A549 (cell line): ENCODE results near the gene TMEM266. TPM values are rescaled to one million over a fixed set of nuclear protein-coding genes. Genes with fewer than 3 reads are reported as not detected.

Experiments
- ATAC-seq, 2 experiments: fragments of 200-7000 bp in 1 of 2; fragments of >200 bp in 1 of 2; cut with Nextera tagmentation in 1 of 2; cut with Tn5 transposase in 1 of 2; 3 replicates each; pipeline versions ENCODE4 v1.8.0 to v1.9.1; 2018 to 2020; ENCODE audit warnings: mild to moderate bottlenecking in 1 of 2, moderate library complexity in 1 of 2
- CTCF ChIA-PET: fragments of 300-600 bp; sonication (Branson Sonifier 250); formaldehyde crosslinking; extraction: SDS; loops from one replicate; lab custom pipeline; 2021; ENCODE audit warnings: antibody characterized with exemption, inconsistent platforms; lab: Yijun Ruan, JAX
- POLR2A ChIA-PET: fragments of 350-600 bp; formaldehyde crosslinking; extraction: SDS; loops from one replicate; lab custom pipeline; 2021; ENCODE audit warnings: antibody characterized with exemption, inconsistent platforms; lab: Yijun Ruan, JAX
- DNase-seq, 2 experiments: peaks; one replicate each; pipeline versions ENCODE4 v3.0.0 to v3.0.0-alpha.2; 2011 to 2016; ENCODE audit warnings: low read depth in 1 of 2, low spot score in 1 of 2
- FAIRE-seq: peaks from 2 replicates; lab custom pipeline; 2011; peaks lifted over from hg19 to GRCh38; lab: Jason Lieb, UNC
- H3K27ac ChIP-seq, 2 experiments: fragments of >200 bp; sonication (Bioruptor Twin); formaldehyde crosslinking; 3 replicates each; pipeline ENCODE4 v1.5.1; 2016 to 2017
- H3K4me1 ChIP-seq: fragments of >200 bp; sonication (Bioruptor Twin); formaldehyde crosslinking; 3 replicates; pipeline ENCODE4 v1.6.1; 2016
- H3K4me2 ChIP-seq: fragments of >200 bp; sonication (Bioruptor Twin); formaldehyde crosslinking; 3 replicates; pipeline ENCODE4 v1.6.1; 2016
- H3K4me3 ChIP-seq: fragments of >200 bp; sonication (Bioruptor Twin); formaldehyde crosslinking; 3 replicates; pipeline ENCODE4 v1.5.1; 2016
- H3K9me3 ChIP-seq: fragments of >200 bp; sonication (Bioruptor Twin); formaldehyde crosslinking; 3 replicates; pipeline ENCODE4 v1.6.1; 2016
- CBX2 ChIP-seq: fragments of 200-600 bp; sonication (generic); IDR thresholded peaks from 2 replicates; pipeline ENCODE4 v1.6.1; 2016; ENCODE audit warnings: low read depth, mild to moderate bottlenecking, borderline replicate concordance
- CBX8 ChIP-seq: fragments of 200-600 bp; sonication (generic); IDR thresholded peaks from 2 replicates; pipeline ENCODE4 v1.6.1; 2016
- CEBPB ChIP-seq, 2 experiments: fragments of >200 bp in 1 of 2; sonication (Bioruptor Twin) in 1 of 2; formaldehyde crosslinking in 1 of 2; IDR thresholded peaks; 2 replicates each; pipeline ENCODE4 v1.6.1; 2012 to 2016
- CHD4 ChIP-seq: fragments of 200-600 bp; sonication (generic); IDR thresholded peaks from 2 replicates; pipeline ENCODE4 v1.6.1; 2016; ENCODE audit warnings: antibody characterized with exemption, mild to moderate bottlenecking, borderline replicate concordance
- EHF ChIP-seq: fragments of 250-450 bp; sonication (Bioruptor Pico); IDR thresholded peaks from 2 replicates; pipeline ENCODE4 v1.5.0; 2020; ENCODE audit warnings: mild to moderate bottlenecking
- EHMT2 ChIP-seq: fragments of 200-600 bp; sonication (generic); IDR thresholded peaks from 2 replicates; pipeline ENCODE4 v1.6.1; 2016; ENCODE audit warnings: antibody characterized with exemption, low read depth, mild to moderate bottlenecking, moderate library complexity
- ELK1 ChIP-seq: fragments of 150-350 bp; IDR thresholded peaks from 2 replicates; pipeline ENCODE4 v1.6.1; 2014; ENCODE audit warnings: low read depth, mild to moderate bottlenecking, low read length
- ESRRA ChIP-seq: fragments of 150-350 bp; IDR thresholded peaks from 2 replicates; pipeline ENCODE4 v1.6.1; 2014; ENCODE audit warnings: mild to moderate bottlenecking, low read length, borderline replicate concordance
- FOSL2 ChIP-seq, 2 experiments: fragments of 450-650 bp in 1 of 2; fragments of >200 bp in 1 of 2; sonication (Bioruptor Twin) in 1 of 2; formaldehyde crosslinking; IDR thresholded peaks; 2 replicates each; pipeline versions ENCODE4 v1.5.0 to v1.6.1; 2016 to 2020; ENCODE audit warnings: mild to moderate bottlenecking in 1 of 2, moderate library complexity in 1 of 2
- GATA3 ChIP-seq: IDR thresholded peaks from 2 replicates; pipeline ENCODE4 v1.6.1; 2012; ENCODE audit warnings: borderline replicate concordance
- HES2 ChIP-seq: fragments of >200 bp; sonication (Bioruptor Twin); formaldehyde crosslinking; IDR thresholded peaks from 2 replicates; pipeline ENCODE4 v1.6.1; 2016
- HOXB13 ChIP-seq: fragments of 250-450 bp; sonication (Bioruptor Pico); IDR thresholded peaks from 2 replicates; pipeline ENCODE4 v1.5.0; 2020; ENCODE audit warnings: low read depth, mild to moderate bottlenecking, moderate library complexity
- HOXB5 ChIP-seq: fragments of 250-450 bp; sonication (Bioruptor Pico); IDR thresholded peaks from 2 replicates; pipeline ENCODE4 v1.5.0; 2020; ENCODE audit warnings: mild to moderate bottlenecking, moderate library complexity
- KDM5A ChIP-seq: fragments of 200-600 bp; sonication (generic); IDR thresholded peaks from 2 replicates; pipeline ENCODE4 v1.6.1; 2016; ENCODE audit warnings: antibody characterized with exemption, mild to moderate bottlenecking
- MAFK ChIP-seq: fragments of 450-650 bp; IDR thresholded peaks from 2 replicates; pipeline ENCODE4 v1.6.1; 2014; ENCODE audit not compliant: partially characterized antibody
- MAX ChIP-seq: IDR thresholded peaks from 2 replicates; pipeline ENCODE4 v1.6.1; 2012
- MYC ChIP-seq: IDR thresholded peaks from 2 replicates; pipeline ENCODE4 v1.6.1; 2012; ENCODE audit warnings: mild to moderate bottlenecking, inconsistent platforms, low read length, improper control_type of control experiment, borderline replicate concordance
- NFE2L2 ChIP-seq: fragments of 150-350 bp; conservative IDR thresholded peaks from 2 replicates; pipeline ENCODE4 v1.6.1; 2014; ENCODE audit warnings: low read length
- NR3C1 ChIP-seq: fragments of >200 bp; sonication (Bioruptor Twin); formaldehyde crosslinking; IDR thresholded peaks from 3 replicates; pipeline ENCODE4 v1.6.1; 2017
- RAD21 ChIP-seq, 2 experiments: fragments of >200 bp in 1 of 2; sonication (Bioruptor Twin) in 1 of 2; formaldehyde crosslinking in 1 of 2; IDR thresholded peaks in 1 of 2; conservative IDR thresholded peaks in 1 of 2; 2 replicates in 1 of 2; 3 replicates in 1 of 2; pipeline ENCODE4 v1.6.1; 2012 to 2018; ENCODE audit warnings: inconsistent platforms in 1 of 2
- REST ChIP-seq: fragments of 200-600 bp; sonication (generic); IDR thresholded peaks from 2 replicates; pipeline ENCODE4 v1.6.1; 2016; ENCODE audit warnings: antibody characterized with exemption, mild to moderate bottlenecking, moderate library complexity
- RNF2 ChIP-seq: fragments of 200-600 bp; sonication (generic); IDR thresholded peaks from 2 replicates; pipeline ENCODE4 v1.6.1; 2016; ENCODE audit warnings: low read depth, mild to moderate bottlenecking, antibody characterized with exemption, moderate library complexity, borderline replicate concordance
- SMC3 ChIP-seq: fragments of >200 bp; sonication (Bioruptor Twin); formaldehyde crosslinking; IDR thresholded peaks from 3 replicates; pipeline ENCODE4 v1.6.1; 2018; ENCODE audit warnings: inconsistent platforms
- USF2 ChIP-seq: fragments of 450-650 bp; IDR thresholded peaks from 2 replicates; pipeline ENCODE4 v1.6.1; 2014; ENCODE audit warnings: antibody characterized with exemption
- WGBS: methylation state at CpG from one replicate; pipeline ENCODE4 v1.1.6; 2017; ENCODE audit errors: missing lambda C conversion rate; 5-methylcytosine and 5-hydroxymethylcytosine counted together
- polyA plus RNA-seq, 4 experiments: library from polyadenylated mRNA; depleted of rRNA in 3 of 4; stranded (reverse); fragments of >200 nt; fragmentation: RNase III in 1 of 4; extraction: RNeasy Plus Mini Kit Qiagen cat#74134 plus additional on column Dnase treatment in 1 of 4; gene quantifications; 2 replicates in 3 of 4; 3 replicates in 1 of 4; pipeline ENCODE4 v1.2.3, GENCODE V29; 2011 to 2017

Gene TMEM266
- polyA plus RNA-seq, 2 of the 4 experiments (the other 2 are of a cell fraction) = 0.06 to 0.08 TPM

- no peak for TF ChIP-seq MAX
- POLR2A ChIA-PET = no interaction called here
- DNase-seq (no peak), ATAC-seq (no peak), FAIRE-seq (no peak)
- Histone ChIP-seq H3K4me2 (no peak overlapping the region), H3K4me3 (no peak overlapping the region), H3K27ac (no peak overlapping the region), H3K9me3 (no peaks in the 10 kb centered on the region), H3K4me1 (peaks cover 11% of the 10 kb centered on the region; the same call in 2 of the 3 replicates)
- CTCF ChIA-PET = interaction anchor here (0.8 to 5.5 kb wide), 8 partner anchors 9 to 692 kb away, joined by 3 to 34 read pairs (median 4); no protein-coding TSS in a partner anchor
- whole genome bisulfite sequencing = 65% methylated on average over 5 of the region's 5 CpGs
Measured at GRCh38 chr15:76174654-76175053, 114.9 kb downstream of the TMEM266 start.

GRCh38 chr15:76175442-76175841 lies 115.7 kb downstream of the TMEM266 start:
- Histone ChIP-seq H3K4me2 (no peak overlapping the region), H3K27ac (no peak overlapping the region), H3K4me1 (peaks cover 11% of the 10 kb centered on the region; the same call in 2 of the 3 replicates), H3K9me3 (no peaks in the 10 kb centered on the region), H3K4me3 (no peak overlapping the region)
- POLR2A ChIA-PET = no interaction called here
- no peak for TF ChIP-seq EHF (CRISPR knock-in tag)
- TF ChIP-seq ESRRA = no peak
- TF ChIP-seq REST = no peak
- TF ChIP-seq KDM5A = no peak
- no peak for TF ChIP-seq CBX8
- TF ChIP-seq MAFK = no peak
- TF ChIP-seq GATA3 = no peak
- no peak for TF ChIP-seq HOXB5
- TF ChIP-seq ELK1 = no peak
- TF ChIP-seq CHD4 = no peak
- TF ChIP-seq USF2 = no peak
- no peak for TF ChIP-seq CEBPB (IDR thresholded peaks at IDR 0.05)
- TF ChIP-seq MYC = no peak
- no peak for TF ChIP-seq CBX2
- no peak for TF ChIP-seq RNF2
- ATAC-seq = no peak
- DNase-seq = no peak
- CTCF ChIA-PET = interaction anchor here (0.5 to 5.5 kb wide), 8 partner anchors 9 to 638 kb away, joined by 3 to 34 read pairs (median 4); no protein-coding TSS in a partner anchor
- FAIRE-seq = no peak
- 65% methylated on average over 8 of the region's 8 CpGs for WGBS

- WGBS = 75% methylated on average over 5 of the region's 10 CpGs
- ATAC-seq = no peak
- TF ChIP-seq MAFK = no peak
- TF ChIP-seq FOSL2 (IDR thresholded peaks at IDR 0.05) = no peak
- no peak for TF ChIP-seq FOSL2 (CRISPR knock-in tag; IDR thresholded peaks at IDR 0.05)
- TF ChIP-seq NFE2L2 = no peak
- no peak for TF ChIP-seq KDM5A
- no peak for TF ChIP-seq HOXB13
- TF ChIP-seq GATA3 = no peak
- TF ChIP-seq HES2 = no peak
- TF ChIP-seq CBX8 = no peak
- TF ChIP-seq SMC3 = no peak
- no peak for TF ChIP-seq NR3C1
- no peak for TF ChIP-seq EHMT2
- no peak for TF ChIP-seq RNF2
- no peak for TF ChIP-seq RAD21 (conservative IDR thresholded peaks at IDR 0.05 in 1 of 2, IDR thresholded peaks at IDR 0.05 in 1 of 2)
- no peak for TF ChIP-seq MYC
- no peak for TF ChIP-seq ESRRA
- no peak for TF ChIP-seq CBX2
- Histone ChIP-seq H3K4me3 (no peak overlapping the region), H3K4me1 (peaks cover 11% of the 10 kb centered on the region; the same call in 2 of the 3 replicates), H3K4me2 (no peak overlapping the region), H3K9me3 (no peaks in the 10 kb centered on the region), H3K27ac (no peak overlapping the region; a peak in 1 of 6 replicates)
- CTCF ChIA-PET = interaction anchor here (0.5 to 5.5 kb wide), 8 partner anchors 11 to 637 kb away, joined by 3 to 34 read pairs (median 6); no protein-coding TSS in a partner anchor
- POLR2A ChIA-PET = no interaction called here
- no peak for FAIRE-seq
- DNase-seq = no peak
Measured at GRCh38 chr15:76176059-76176458, 116.3 kb downstream of the TMEM266 start.
